ENCODE measurements around the gene SPATS2. TPM values are rescaled to one million over a fixed set of nuclear protein-coding genes. Genes with fewer than 3 reads are reported as not detected.

Gene SPATS2
- total RNA-seq, 1 donor from 2014 or later = 21.3 TPM

DNA sequence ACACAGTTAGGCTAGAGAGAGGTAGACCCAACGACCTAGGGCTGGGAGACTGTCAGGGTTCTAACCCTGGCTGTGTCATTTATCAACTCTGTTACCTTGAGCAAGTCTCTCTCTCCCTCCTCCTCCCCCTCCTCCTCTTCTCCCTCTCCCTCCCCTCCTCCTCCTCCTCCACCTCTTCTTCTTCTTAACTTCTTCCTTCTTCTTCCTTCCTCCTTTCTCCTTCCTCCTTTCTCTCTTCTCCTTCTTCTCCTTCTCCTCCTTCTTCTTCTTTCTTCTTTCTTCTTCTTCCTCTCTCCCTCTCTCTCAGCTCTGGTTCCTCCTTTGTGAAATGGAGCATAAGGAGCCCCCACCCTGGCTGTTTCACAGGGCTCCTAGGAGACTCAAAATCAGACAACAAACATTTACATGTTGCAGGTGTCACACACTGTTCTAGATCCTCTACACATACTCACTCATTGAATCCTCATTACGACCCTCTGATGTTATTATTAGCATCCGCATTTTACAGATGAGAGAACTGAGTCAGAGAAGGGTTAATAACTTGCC, 169.3 kb downstream of the SPATS2 start:
- Histone ChIP-seq H3K4me3 (ENCODE audit: low read depth, low read length) (no peak overlapping the region), H3K36me3 (ENCODE audit: control insufficient read depth, insufficient read depth, low read length) (no peaks in the 10 kb centered on the region), H3K27me3 (ENCODE audit: control insufficient read depth, insufficient read depth, low read length) (peaks cover 14% of the 10 kb centered on the region)
- FAIRE-seq (no peak), DNase-seq (ENCODE audit: low read depth) (no peak)
- TF ChIP-seq, protein P1, sequence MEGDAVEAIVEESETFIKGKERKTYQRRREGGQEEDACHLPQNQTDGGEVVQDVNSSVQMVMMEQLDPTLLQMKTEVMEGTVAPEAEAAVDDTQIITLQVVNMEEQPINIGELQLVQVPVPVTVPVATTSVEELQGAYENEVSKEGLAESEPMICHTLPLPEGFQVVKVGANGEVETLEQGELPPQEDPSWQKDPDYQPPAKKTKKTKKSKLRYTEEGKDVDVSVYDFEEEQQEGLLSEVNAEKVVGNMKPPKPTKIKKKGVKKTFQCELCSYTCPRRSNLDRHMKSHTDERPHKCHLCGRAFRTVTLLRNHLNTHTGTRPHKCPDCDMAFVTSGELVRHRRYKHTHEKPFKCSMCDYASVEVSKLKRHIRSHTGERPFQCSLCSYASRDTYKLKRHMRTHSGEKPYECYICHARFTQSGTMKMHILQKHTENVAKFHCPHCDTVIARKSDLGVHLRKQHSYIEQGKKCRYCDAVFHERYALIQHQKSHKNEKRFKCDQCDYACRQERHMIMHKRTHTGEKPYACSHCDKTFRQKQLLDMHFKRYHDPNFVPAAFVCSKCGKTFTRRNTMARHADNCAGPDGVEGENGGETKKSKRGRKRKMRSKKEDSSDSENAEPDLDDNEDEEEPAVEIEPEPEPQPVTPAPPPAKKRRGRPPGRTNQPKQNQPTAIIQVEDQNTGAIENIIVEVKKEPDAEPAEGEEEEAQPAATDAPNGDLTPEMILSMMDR (IDR thresholded peaks at IDR 0.05; ENCODE audit: insufficient read depth, low read length, severe bottlenecking) = no peak

DNA sequence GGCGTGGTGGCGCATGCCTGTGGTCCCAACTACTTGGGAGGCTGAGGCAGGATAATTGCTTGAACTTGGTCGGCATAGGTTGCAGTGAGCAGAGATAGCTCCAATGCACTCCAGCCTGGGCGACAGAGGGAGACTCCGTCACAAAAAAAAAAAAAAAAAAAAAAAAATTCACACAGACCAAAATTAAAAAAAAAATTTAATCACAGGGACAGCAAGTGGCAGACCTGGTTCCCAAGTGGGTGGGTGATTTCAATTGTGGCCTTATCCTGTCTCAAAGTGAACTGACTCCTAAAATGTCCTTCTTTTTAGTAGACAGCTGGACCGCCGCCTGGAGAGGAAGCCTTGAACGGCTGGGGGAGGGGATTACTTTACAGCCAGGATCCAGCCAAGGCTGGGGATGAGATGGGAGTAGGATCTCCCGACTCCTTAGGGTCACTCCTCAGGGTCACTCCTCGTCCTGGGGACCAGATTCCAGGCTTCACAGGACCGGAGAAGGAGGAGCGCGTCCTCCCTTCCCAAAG, 170.0 kb downstream of the SPATS2 start:
- Histone ChIP-seq H3K4me3 (ENCODE audit: low read depth, low read length) (no peak overlapping the region), H3K27me3 (ENCODE audit: control insufficient read depth, insufficient read depth, low read length) (peaks cover 14% of the 10 kb centered on the region), H3K36me3 (ENCODE audit: control insufficient read depth, insufficient read depth, low read length) (no peaks in the 10 kb centered on the region)
- DNase-seq (ENCODE audit: low read depth) (no peak), FAIRE-seq (no peak)
- TF ChIP-seq, protein P1 (IDR thresholded peaks at IDR 0.05; ENCODE audit: insufficient read depth, low read length, severe bottlenecking) = no peak

DNA sequence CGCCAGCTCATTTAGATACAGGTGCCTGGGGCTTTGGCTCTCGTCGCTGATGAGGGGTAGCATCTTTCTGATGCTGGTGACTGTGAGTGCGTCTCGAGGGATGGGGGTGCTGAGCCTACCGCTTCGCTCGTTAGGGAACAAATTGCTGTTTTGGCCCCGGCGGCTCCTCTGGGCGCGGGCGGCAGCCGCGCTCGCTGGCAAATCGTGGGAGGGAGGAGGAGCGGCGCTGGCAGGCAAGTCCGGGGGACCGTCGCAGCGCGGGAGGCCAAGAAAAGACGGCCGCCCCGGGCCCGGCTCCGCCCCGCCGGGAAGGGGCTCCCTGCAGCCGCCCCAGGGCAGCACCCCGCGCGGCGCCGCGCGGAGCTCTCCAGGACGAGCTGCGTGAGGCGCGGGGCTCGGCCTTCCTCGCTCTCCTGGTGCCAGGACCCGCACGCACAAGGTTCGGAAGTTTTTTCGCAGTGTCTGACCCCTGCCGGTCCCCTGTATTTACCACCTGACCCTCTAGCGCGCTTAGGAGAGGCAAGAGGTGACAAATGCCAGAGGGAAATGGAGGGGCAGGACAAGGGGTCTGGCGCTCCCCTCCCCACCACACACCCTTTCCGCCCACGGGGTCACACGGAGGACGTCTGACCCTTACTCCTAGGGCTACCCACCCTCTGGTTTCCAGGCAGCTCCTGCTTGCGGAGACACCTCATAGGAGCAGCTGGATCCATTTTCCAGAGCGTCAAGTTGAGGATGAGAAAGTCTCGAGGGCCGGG, 170.7 kb downstream of the SPATS2 start:
- peaks cover 16% of the 10 kb centered on the region for H3K27me3 ChIP-seq (ENCODE audit: control insufficient read depth, insufficient read depth, low read length)
- no peak for DNase-seq (ENCODE audit: low read depth)
- FAIRE-seq = no peak
- no peaks in the 10 kb centered on the region for H3K36me3 ChIP-seq (ENCODE audit: control insufficient read depth, insufficient read depth, low read length)
- H3K4me3 ChIP-seq (ENCODE audit: low read depth, low read length) = peak overlapping the region; percentile 36
- TF ChIP-seq, protein P1 (IDR thresholded peaks at IDR 0.05; ENCODE audit: insufficient read depth, low read length, severe bottlenecking) = no peak

DNA sequence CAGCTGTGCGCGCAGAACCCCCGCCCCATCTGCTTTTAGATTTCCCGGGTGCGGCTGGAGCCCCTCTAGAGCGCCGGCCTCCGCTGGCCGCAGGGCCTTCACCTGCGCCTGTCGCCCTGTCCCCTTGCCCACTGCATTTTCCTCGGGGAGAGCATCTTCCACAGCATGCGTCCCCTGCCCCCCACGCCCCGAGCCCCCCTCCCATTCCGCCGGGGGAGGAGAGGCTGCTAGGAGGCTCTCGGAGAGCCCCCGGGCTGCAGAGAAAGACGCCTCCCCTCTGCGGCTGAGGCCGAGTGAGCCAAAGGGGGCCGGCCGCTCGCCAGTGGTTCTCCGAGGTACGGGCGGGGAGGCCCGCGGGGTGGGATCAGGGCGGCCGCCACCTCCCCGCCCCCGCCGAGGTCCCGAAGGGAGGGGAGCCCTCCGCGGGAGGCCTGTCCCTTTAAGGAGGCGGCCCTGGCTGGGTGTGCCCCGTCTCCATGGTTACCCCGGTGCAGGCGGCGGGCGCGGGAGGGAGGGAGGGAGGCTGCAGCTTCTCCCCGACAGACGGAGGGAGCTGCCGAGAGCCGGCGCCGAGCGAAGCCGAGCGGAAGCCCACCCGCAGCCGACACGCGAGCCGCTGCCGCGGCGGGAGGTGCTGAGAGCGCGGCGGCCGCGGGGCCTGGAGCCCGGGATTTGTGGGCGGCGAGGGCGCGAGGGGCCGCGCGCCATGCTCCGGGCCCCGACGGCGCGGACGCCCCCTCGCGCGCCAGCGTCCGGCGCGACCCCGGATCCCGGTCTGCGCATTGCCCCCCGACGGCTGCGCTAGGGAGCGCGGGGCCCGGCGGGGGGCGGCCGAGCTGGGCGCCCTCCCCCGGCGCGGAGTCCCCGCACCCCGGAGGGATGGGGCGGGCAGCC, 171.5 kb downstream of the SPATS2 start, which contains the start of gene KCNH3:
Gene KCNH3 (plus strand): TSS at position 521 of the 894 bp plus-strand sequence. CDS start 387 bp downstream, outside the sequence.
- Histone ChIP-seq H3K4me3 (ENCODE audit: low read depth, low read length) (peak within 1 kb of the TSS; percentile 36), H3K36me3 (ENCODE audit: control insufficient read depth, insufficient read depth, low read length) (no peaks in the 10 kb centered on the region), H3K27me3 (ENCODE audit: control insufficient read depth, insufficient read depth, low read length) (peaks cover 16% of the 10 kb centered on the region)
- DNase-seq (ENCODE audit: low read depth) (peak; percentile 34), FAIRE-seq (no peak)
- TF ChIP-seq, protein P1 (IDR thresholded peaks at IDR 0.05; ENCODE audit: insufficient read depth, low read length, severe bottlenecking) = no peak

DNA sequence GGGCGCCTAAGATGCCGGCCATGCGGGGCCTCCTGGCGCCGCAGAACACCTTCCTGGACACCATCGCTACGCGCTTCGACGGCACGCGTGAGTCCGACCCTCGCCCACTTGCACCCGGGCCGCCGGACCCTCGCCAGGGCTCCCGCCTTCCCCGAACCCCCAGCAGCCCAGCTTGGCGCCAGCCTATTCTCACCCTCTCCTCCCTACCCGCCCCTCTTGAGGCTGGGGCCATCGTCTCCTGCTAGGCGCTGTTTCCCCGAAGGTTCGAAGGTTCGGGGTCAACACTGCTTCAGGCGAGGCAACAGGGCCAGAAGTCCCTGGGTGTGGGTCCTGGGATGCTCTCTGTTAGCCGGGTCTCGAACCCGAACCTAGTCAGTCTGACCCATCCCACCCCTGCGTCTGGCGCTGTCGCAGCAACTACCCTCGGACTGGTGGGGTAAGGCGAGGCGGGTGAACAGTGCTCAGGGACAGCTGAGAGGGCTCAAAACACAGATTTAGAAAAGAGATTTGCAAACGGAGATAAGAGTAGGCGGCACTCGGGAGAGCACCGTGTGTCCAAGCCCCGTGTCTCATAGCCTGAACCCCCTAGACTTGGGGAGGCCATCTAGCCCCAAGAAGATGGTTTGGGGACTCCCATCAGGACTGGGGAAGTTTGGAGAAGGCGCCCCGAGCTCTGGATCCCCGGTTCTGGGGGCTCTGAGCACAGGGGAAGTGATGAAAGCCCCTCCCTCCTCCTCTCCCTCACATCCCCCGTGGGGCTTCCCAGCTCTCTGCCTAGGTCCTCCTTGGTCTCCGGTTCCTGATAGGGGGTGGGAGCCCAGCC, 172.4 kb downstream of the SPATS2 start:
- H3K27me3 ChIP-seq (ENCODE audit: control insufficient read depth, insufficient read depth, low read length) = peaks cover 18% of the 10 kb centered on the region

More for the DNA sequence above, 172.4 kb downstream of the SPATS2 start:
- DNase-seq (ENCODE audit: low read depth) = no peak
- Histone ChIP-seq H3K4me3 (ENCODE audit: low read depth, low read length) (no peak overlapping the region), H3K36me3 (ENCODE audit: control insufficient read depth, insufficient read depth, low read length) (no peaks in the 10 kb centered on the region)
- TF ChIP-seq, protein P1 (IDR thresholded peaks at IDR 0.05; ENCODE audit: insufficient read depth, low read length, severe bottlenecking) = no peak
- no peak for FAIRE-seq
